Measurements from ENCODE around the gene CSRNP3. TPM values are rescaled to one million over a fixed set of nuclear protein-coding genes. Genes with fewer than 3 reads are reported as not detected.

Gene CSRNP3
- total and polyA plus RNA-seq, 10 of the 15 experiments (the other 5 are each of a cell fraction or from before 2014, with no cell fraction given), result 0.03 to 5.2 (median 0.11) TPM; not detected in 1

DNA sequence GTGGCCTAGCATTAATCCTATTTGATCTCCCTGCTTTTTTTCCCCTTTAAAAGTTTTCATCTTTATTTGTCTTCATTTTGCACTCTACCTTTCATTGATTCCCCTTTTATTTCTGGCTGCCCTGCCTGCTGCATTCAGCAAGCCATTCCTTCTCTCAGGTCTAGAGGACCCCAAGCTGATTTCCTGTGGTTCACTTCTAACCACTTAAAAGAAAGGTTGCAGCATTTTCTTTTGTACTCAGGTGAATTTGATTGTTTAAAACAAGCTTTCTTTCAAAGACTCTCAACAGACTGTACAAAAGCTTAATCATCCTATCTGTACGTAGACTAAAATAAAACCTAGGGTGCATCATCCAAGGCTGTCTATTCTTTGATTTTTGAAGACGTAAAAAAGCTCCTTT lies 160.3 kb downstream of the CSRNP3 start:
- CTCF ChIA-PET, result interaction anchor here (0.6 to 1.3 kb wide), 4 partner anchors 12 to 70 kb away, joined by 3 to 4 read pairs (median 4); no protein-coding TSS in a partner anchor
- no peaks in the 10 kb centered on the region for H3K79me2 ChIP-seq (ENCODE audit: control insufficient read depth, insufficient read depth, low read length)
- no TSS peak for BruUV-seq (replicated peaks)
- H2AFZ ChIP-seq (ENCODE audit: control insufficient read depth, low read depth, low read length), result no peak overlapping the region
- H4K20me1 ChIP-seq (ENCODE audit: control insufficient read depth, insufficient read depth), result no peaks in the 10 kb centered on the region
- SMC1A ChIA-PET (ENCODE audit: uncharacterized antibody, unreplicated experiment), result interaction anchor here (0.6 to 2.7 kb wide), 22 partner anchors 9 to 180 kb away, joined by 3 to 9 read pairs (median 4); no protein-coding TSS in a partner anchor
- H3K27me3 ChIP-seq (replicated peaks in 1 of 2; ENCODE audit: control insufficient read depth in 2 of 2, insufficient read depth in 2 of 2, low read length in 1 of 2), result no peaks in the 10 kb centered on the region
- ATAC-seq (peak; percentile 27), FAIRE-seq (no peak), DNase-seq (ENCODE audit: low read depth, low spot score) (no peak)
- POLR2A ChIA-PET, result interaction anchor here (1.0 kb wide), 1 partner anchor 51 kb away, joined by 3 read pairs; no protein-coding TSS in a partner anchor
- no peaks in the 10 kb centered on the region for H3K4me1 ChIP-seq (ENCODE audit: control insufficient read depth, insufficient read depth, low read length)
- RAD21 ChIA-PET (ENCODE audit: unreplicated experiment), result interaction anchor here (0.8 to 1.3 kb wide), 6 partner anchors 13 to 54 kb away, joined by 3 to 5 read pairs (median 3); no protein-coding TSS in a partner anchor
- no peaks in the 10 kb centered on the region for H3K9me3 ChIP-seq (replicated peaks; ENCODE audit: control insufficient read depth, insufficient read depth, low read length)
- no peaks in the 10 kb centered on the region for H3K36me3 ChIP-seq (ENCODE audit: control insufficient read depth in 2 of 2, insufficient read depth in 2 of 2, low read length in 1 of 2)
- TF ChIP-seq NR2C2 (IDR thresholded peaks at IDR 0.05; ENCODE audit: borderline replicate concordance, control insufficient read depth, insufficient read length, low read depth) (no peak), BRCA1 (IDR thresholded peaks at IDR 0.05; ENCODE audit: low read depth, low read length) (no peak), TCF7 (IDR thresholded peaks at IDR 0.05; ENCODE audit: borderline replicate concordance) (no peak), MTA3 (IDR thresholded peaks at IDR 0.05; ENCODE audit: borderline replicate concordance, low read length) (no peak), ATF7 (IDR thresholded peaks at IDR 0.05; ENCODE audit: low read depth) (no peak), CUX1 (IDR thresholded peaks at IDR 0.05; ENCODE audit: insufficient replicate concordance, low read depth, low read length) (no peak), IKZF1 (conservative IDR thresholded peaks at IDR 0.05) (no peak), MYC (IDR thresholded peaks at IDR 0.05; ENCODE audit: insufficient read depth, insufficient read length, insufficient replicate concordance, low read length, severe bottlenecking) (no peak), E2F4 (IDR thresholded peaks at IDR 0.05; ENCODE audit: low read depth, low read length) (no peak), ZNF622 (IDR thresholded peaks at IDR 0.05) (no peak), EGR1 (IDR thresholded peaks at IDR 0.05; ENCODE audit: borderline replicate concordance in 1 of 2, low read depth in 2 of 2, low read length in 2 of 2) (no peak), HCFC1 (IDR thresholded peaks at IDR 0.05; ENCODE audit: low read length) (no peak), ZBTB33 (IDR thresholded peaks at IDR 0.05) (no peak), CREB1 (IDR thresholded peaks at IDR 0.05; ENCODE audit: low read depth) (no peak), NFYB (IDR thresholded peaks at IDR 0.05; ENCODE audit: insufficient read depth, low read depth, low read length) (no peak), HDGF (IDR thresholded peaks at IDR 0.05) (no peak), CBX5 (IDR thresholded peaks at IDR 0.05; ENCODE audit: low read depth) (no peak)
- no peak overlapping the region for H3K4me3 ChIP-seq
- no peak overlapping the region for H3K9ac ChIP-seq (ENCODE audit: control insufficient read depth, insufficient read depth, low read length)
- H3K27ac ChIP-seq (ENCODE audit: control insufficient read depth, insufficient read depth), result no peak overlapping the region
- in situ Hi-C loops (cut with MboI) (no loop called here), intact Hi-C loops (cut with micrococcal nuclease; ENCODE audit: unreplicated experiment) (no loop called here)
- H3K4me2 ChIP-seq (ENCODE audit: control insufficient read depth, insufficient read depth), result no peak overlapping the region
- WGBS (ENCODE audit: insufficient coverage, insufficient replicate concordance, low lambda C conversion rate, missing lambda C conversion rate), result 49% methylated on average over 2 of the region's 2 CpGs

Data from GM12878 (cell line).